ENCODE results near the gene CLDN19. TPM values are rescaled to one million over a fixed set of nuclear protein-coding genes. Genes with fewer than 3 reads are reported as not detected.

Gene CLDN19
- total and polyA plus RNA-seq, 12 donors, result 0.06 TPM; not detected in 11

GRCh38 chr1:42784946-42785693 is 45.1 kb upstream of the CLDN19 start, which contains the start of gene TMEM269:
TSS of gene TMEM269 (plus strand) at chr1:42784991. CDS start at chr1:42789894, 4,903 bp downstream.
- intact Hi-C loops (cut with DNase I), result loop anchor here in 1 of 10 donors (10.0 kb wide), 1 partner anchor 290 kb away; no protein-coding TSS in a partner anchor
- H3K9me3 ChIP-seq, result no peaks in the 10 kb centered on the region
- H3K27me3 ChIP-seq, result peaks cover 0 to 11% (median 0%) of the 10 kb centered on the region in 7 donors
- peaks cover 4 to 20% (median 14%) of the 10 kb centered on the region in 9 donors for H3K4me1 ChIP-seq
- TF ChIP-seq, protein P1, sequence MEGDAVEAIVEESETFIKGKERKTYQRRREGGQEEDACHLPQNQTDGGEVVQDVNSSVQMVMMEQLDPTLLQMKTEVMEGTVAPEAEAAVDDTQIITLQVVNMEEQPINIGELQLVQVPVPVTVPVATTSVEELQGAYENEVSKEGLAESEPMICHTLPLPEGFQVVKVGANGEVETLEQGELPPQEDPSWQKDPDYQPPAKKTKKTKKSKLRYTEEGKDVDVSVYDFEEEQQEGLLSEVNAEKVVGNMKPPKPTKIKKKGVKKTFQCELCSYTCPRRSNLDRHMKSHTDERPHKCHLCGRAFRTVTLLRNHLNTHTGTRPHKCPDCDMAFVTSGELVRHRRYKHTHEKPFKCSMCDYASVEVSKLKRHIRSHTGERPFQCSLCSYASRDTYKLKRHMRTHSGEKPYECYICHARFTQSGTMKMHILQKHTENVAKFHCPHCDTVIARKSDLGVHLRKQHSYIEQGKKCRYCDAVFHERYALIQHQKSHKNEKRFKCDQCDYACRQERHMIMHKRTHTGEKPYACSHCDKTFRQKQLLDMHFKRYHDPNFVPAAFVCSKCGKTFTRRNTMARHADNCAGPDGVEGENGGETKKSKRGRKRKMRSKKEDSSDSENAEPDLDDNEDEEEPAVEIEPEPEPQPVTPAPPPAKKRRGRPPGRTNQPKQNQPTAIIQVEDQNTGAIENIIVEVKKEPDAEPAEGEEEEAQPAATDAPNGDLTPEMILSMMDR (IDR thresholded peaks at IDR 0.05), result no peak
- peak; percentile 11 to 26 for DNase-seq
- WGBS, 2 donors, result 9% methylated on average over 49 to 54 of the region's 54 CpGs
- peak within 1 kb of the TSS in 9 of 10 donors; percentile 39 to 64 (median 48) for H3K4me3 ChIP-seq
- peak; percentile 52 to 64 (median 57) for ATAC-seq
- no peak within 1 kb of the TSS for H3K27ac ChIP-seq
- peaks cover 0 to 35% (median 8%) of the 10 kb centered on the region in 9 donors for H3K36me3 ChIP-seq

DNA sequence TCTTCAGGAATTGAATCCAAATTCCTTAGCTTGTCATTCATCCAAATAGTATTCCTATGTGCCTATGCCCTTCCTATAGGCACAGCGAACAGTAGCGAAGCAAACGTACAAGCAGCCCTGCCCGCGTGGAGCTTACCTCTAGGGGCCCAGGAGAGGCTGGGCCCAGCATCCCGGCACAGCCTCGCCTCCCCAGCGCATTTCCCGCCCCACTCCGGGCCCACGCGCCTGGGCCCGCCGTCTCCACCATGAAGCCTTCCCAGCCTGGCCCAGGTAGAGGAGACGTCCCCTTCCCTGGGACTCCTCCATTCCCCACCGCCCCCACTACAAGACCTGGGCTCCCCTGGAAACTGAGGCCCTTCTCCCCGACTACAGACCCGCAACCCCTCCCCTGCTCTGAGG is 44.5 kb upstream of the CLDN19 start:
- DNase-seq (no peak), ATAC-seq (peak in 4 of 8 donors; percentile 3 to 39 (median 12))
- Histone ChIP-seq H3K4me3 (peak overlapping the region in 7 of 10 donors; percentile 41 to 64 (median 49)), H3K36me3 (peaks cover 0 to 41% (median 8%) of the 10 kb centered on the region in 9 donors), H3K4me1 (peaks cover 4 to 20% (median 14%) of the 10 kb centered on the region in 9 donors), H3K27me3 (peaks cover 0 to 11% (median 0%) of the 10 kb centered on the region in 7 donors), H3K9me3 (no peaks in the 10 kb centered on the region), H3K27ac (no peak overlapping the region)
- 83 to 85% methylated on average over 18 of the region's 18 CpGs for WGBS, 2 donors
- intact Hi-C loops (cut with DNase I), result loop anchor here in 1 of 10 donors (10.0 kb wide), 1 partner anchor 290 kb away; no protein-coding TSS in a partner anchor
- TF ChIP-seq, protein P1 (IDR thresholded peaks at IDR 0.05), result no peak

- intact Hi-C loops (cut with DNase I), result loop anchor here in 1 of 10 donors (10.0 kb wide), 1 partner anchor 292 kb away; no protein-coding TSS in a partner anchor
- H3K27ac ChIP-seq, result no peak overlapping the region
- DNase-seq (no peak), ATAC-seq (no peak)
- peaks cover 0 to 54% (median 8%) of the 10 kb centered on the region in 9 donors for H3K36me3 ChIP-seq
- WGBS, 2 donors, result 99 to 100% methylated on average over 2 of the region's 2 CpGs
- H3K4me3 ChIP-seq, result no peak overlapping the region
- H3K27me3 ChIP-seq, result peaks cover 0 to 11% (median 0%) of the 10 kb centered on the region in 7 donors
- H3K4me1 ChIP-seq, result peaks cover 4 to 20% (median 14%) of the 10 kb centered on the region in 9 donors
- H3K9me3 ChIP-seq, result no peaks in the 10 kb centered on the region
- TF ChIP-seq, protein P1 (IDR thresholded peaks at IDR 0.05), result no peak
These were observed 43.1 kb upstream of the CLDN19 start for GRCh38 chr1:42783092-42783491.

DNA sequence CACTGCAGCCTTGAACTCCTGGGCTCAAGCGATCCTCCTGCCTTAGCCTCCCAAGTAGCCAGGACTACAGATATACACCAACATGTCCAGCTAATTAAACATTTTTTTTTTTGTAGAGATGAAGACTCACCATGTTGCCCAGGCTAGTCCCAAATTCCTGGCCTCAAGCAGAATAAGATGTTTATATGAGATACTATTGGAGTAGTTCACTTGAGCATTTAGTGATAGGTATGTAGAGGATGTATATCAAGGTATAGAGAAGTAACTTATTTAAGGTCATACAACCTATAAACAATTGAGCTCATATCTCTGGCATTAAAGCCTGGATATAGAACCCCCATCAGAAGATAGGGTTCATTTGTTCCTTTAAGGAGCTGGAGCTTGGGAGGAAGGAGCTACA is 40.1 kb upstream of the CLDN19 start:
- Histone ChIP-seq H3K27ac (no peak overlapping the region), H3K4me3 (no peak overlapping the region), H3K4me1 (peaks cover 3 to 6% (median 6%) of the 10 kb centered on the region in 9 donors), H3K27me3 (peaks cover 0 to 6% (median 0%) of the 10 kb centered on the region in 7 donors), H3K36me3 (peaks cover 0 to 83% (median 36%) of the 10 kb centered on the region in 9 donors), H3K9me3 (no peaks in the 10 kb centered on the region)
- TF ChIP-seq, protein P1 (IDR thresholded peaks at IDR 0.05), result no peak
- DNase-seq, result no peak
- no peak for ATAC-seq
- 94 to 100% methylated on average over 1 of the region's 1 CpG for WGBS, 2 donors
- intact Hi-C loops (cut with DNase I), result loop anchor here in 1 of 10 donors (10.0 kb wide), 1 partner anchor 295 kb away; no protein-coding TSS in a partner anchor
